ENCODE measurements around the gene ACP7. TPM values are rescaled to one million over a fixed set of nuclear protein-coding genes. Genes with fewer than 3 reads are reported as not detected.
"Not testable (repeated sequence)": the region's sequence is repeated elsewhere in the genome, so short reads cannot be mapped to it uniquely, and the experiment has no call there.

The ACP7 gene
- total RNA-seq, 1 donor from 2014 or later: not detected

- H3K27me3 ChIP-seq (ENCODE audit: insufficient read depth, low read length): peaks cover 22% of the 10 kb centered on the region
Measured at GRCh38 chr19:39087907-39088686, 3.9 kb downstream of the ACP7 start.

GRCh38 chr19:39090016-39090415 is 5.8 kb downstream of the ACP7 start:
- not testable (repeated sequence) for H3K27me3 ChIP-seq (ENCODE audit: insufficient read depth, low read length); DNase-seq (ENCODE audit: low read depth); H3K79me2 ChIP-seq (ENCODE audit: insufficient read depth, low read length); H3K9me3 Mint-ChIP-seq (ENCODE audit: unreplicated experiment); H3K4me3 ChIP-seq (ENCODE audit: insufficient read depth, low read depth, low read length); H3K27ac ChIP-seq (ENCODE audit: low read depth, low read length); H3K27ac Mint-ChIP-seq (ENCODE audit: unreplicated experiment); H3K4me1 Mint-ChIP-seq (ENCODE audit: low read depth, unreplicated experiment); H3K4me3 Mint-ChIP-seq (ENCODE audit: unreplicated experiment); H3K4me1 ChIP-seq (ENCODE audit: insufficient read depth, low read length); H3K4me2 ChIP-seq (ENCODE audit: low read length); H4K20me1 ChIP-seq (ENCODE audit: insufficient read depth, low read length); H3K9ac ChIP-seq (ENCODE audit: low read length); H2AFZ ChIP-seq (ENCODE audit: low read depth, low read length); H3K9me3 ChIP-seq (ENCODE audit: insufficient read depth, low read depth, low read length); H3K36me3 Mint-ChIP-seq (ENCODE audit: low read depth, unreplicated experiment); FAIRE-seq; H3K36me3 ChIP-seq (ENCODE audit: insufficient read depth, low read length)
- H3K27me3 Mint-ChIP-seq (ENCODE audit: low read depth, unreplicated experiment): peaks cover 44% of the 10 kb centered on the region

More at GRCh38 chr19:39087907-39088686, 3.9 kb downstream of the ACP7 start:
- Histone ChIP-seq H3K9ac (ENCODE audit: low read length) (no peak overlapping the region), H3K36me3 (ENCODE audit: insufficient read depth, low read length) (no peaks in the 10 kb centered on the region), H3K9me3 (ENCODE audit: insufficient read depth, low read depth, low read length) (no peaks in the 10 kb centered on the region), H4K20me1 (ENCODE audit: insufficient read depth, low read length) (no peaks in the 10 kb centered on the region), H3K27ac (ENCODE audit: low read depth, low read length) (no peak overlapping the region), H3K79me2 (ENCODE audit: insufficient read depth, low read length) (no peaks in the 10 kb centered on the region), H3K4me1 (ENCODE audit: insufficient read depth, low read length) (no peaks in the 10 kb centered on the region), H3K4me3 (ENCODE audit: insufficient read depth, low read depth, low read length) (no peak overlapping the region), H3K4me2 (ENCODE audit: low read length) (no peak overlapping the region), H2AFZ (ENCODE audit: low read depth, low read length) (no peak overlapping the region)
- no peak overlapping the region for H3K4me3 Mint-ChIP-seq (ENCODE audit: unreplicated experiment)
- no peaks in the 10 kb centered on the region for H3K36me3 Mint-ChIP-seq (ENCODE audit: low read depth, unreplicated experiment)
- no peak for TF ChIP-seq EZH2 (IDR thresholded peaks at IDR 0.05; ENCODE audit: insufficient read depth, low read length)
- TF ChIP-seq, protein P1, sequence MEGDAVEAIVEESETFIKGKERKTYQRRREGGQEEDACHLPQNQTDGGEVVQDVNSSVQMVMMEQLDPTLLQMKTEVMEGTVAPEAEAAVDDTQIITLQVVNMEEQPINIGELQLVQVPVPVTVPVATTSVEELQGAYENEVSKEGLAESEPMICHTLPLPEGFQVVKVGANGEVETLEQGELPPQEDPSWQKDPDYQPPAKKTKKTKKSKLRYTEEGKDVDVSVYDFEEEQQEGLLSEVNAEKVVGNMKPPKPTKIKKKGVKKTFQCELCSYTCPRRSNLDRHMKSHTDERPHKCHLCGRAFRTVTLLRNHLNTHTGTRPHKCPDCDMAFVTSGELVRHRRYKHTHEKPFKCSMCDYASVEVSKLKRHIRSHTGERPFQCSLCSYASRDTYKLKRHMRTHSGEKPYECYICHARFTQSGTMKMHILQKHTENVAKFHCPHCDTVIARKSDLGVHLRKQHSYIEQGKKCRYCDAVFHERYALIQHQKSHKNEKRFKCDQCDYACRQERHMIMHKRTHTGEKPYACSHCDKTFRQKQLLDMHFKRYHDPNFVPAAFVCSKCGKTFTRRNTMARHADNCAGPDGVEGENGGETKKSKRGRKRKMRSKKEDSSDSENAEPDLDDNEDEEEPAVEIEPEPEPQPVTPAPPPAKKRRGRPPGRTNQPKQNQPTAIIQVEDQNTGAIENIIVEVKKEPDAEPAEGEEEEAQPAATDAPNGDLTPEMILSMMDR (IDR thresholded peaks at IDR 0.05; ENCODE audit: insufficient read depth, low read depth, low read length): no peak
- DNase-seq (ENCODE audit: low read depth) (no peak), FAIRE-seq (no peak)
- no peaks in the 10 kb centered on the region for H3K4me1 Mint-ChIP-seq (ENCODE audit: low read depth, unreplicated experiment)
- peaks cover 45% of the 10 kb centered on the region for H3K27me3 Mint-ChIP-seq (ENCODE audit: low read depth, unreplicated experiment)
- H3K9me3 Mint-ChIP-seq (ENCODE audit: unreplicated experiment): no peaks in the 10 kb centered on the region
- no peak overlapping the region for H3K27ac Mint-ChIP-seq (ENCODE audit: unreplicated experiment)

- H3K27me3 Mint-ChIP-seq (ENCODE audit: low read depth, unreplicated experiment): peaks cover 37% of the 10 kb centered on the region
- H3K9me3 Mint-ChIP-seq (ENCODE audit: unreplicated experiment): no peaks in the 10 kb centered on the region
Measured at GRCh38 chr19:39090881-39091280, 6.7 kb downstream of the ACP7 start.

GRCh38 chr19:39095799-39096540 is 11.8 kb downstream of the ACP7 start:
- peaks cover 42% of the 10 kb centered on the region for H3K27me3 Mint-ChIP-seq (ENCODE audit: low read depth, unreplicated experiment)
- not testable (repeated sequence) for H3K27ac Mint-ChIP-seq (ENCODE audit: unreplicated experiment); FAIRE-seq; H2AFZ ChIP-seq (ENCODE audit: low read depth, low read length); H3K4me3 ChIP-seq (ENCODE audit: insufficient read depth, low read depth, low read length); H3K36me3 Mint-ChIP-seq (ENCODE audit: low read depth, unreplicated experiment); H3K4me1 ChIP-seq (ENCODE audit: insufficient read depth, low read length); H4K20me1 ChIP-seq (ENCODE audit: insufficient read depth, low read length); H3K4me1 Mint-ChIP-seq (ENCODE audit: low read depth, unreplicated experiment); H3K9me3 Mint-ChIP-seq (ENCODE audit: unreplicated experiment); H3K4me3 Mint-ChIP-seq (ENCODE audit: unreplicated experiment); H3K4me2 ChIP-seq (ENCODE audit: low read length); H3K36me3 ChIP-seq (ENCODE audit: insufficient read depth, low read length); DNase-seq (ENCODE audit: low read depth); H3K9me3 ChIP-seq (ENCODE audit: insufficient read depth, low read depth, low read length); H3K27ac ChIP-seq (ENCODE audit: low read depth, low read length); H3K9ac ChIP-seq (ENCODE audit: low read length); H3K79me2 ChIP-seq (ENCODE audit: insufficient read depth, low read length); H3K27me3 ChIP-seq (ENCODE audit: insufficient read depth, low read length)

More at GRCh38 chr19:39090881-39091280, 6.7 kb downstream of the ACP7 start:
- H3K4me2 ChIP-seq (ENCODE audit: low read length): no peak overlapping the region
- no peak overlapping the region for H3K27ac ChIP-seq (ENCODE audit: low read depth, low read length)
- H4K20me1 ChIP-seq (ENCODE audit: insufficient read depth, low read length): no peaks in the 10 kb centered on the region
- no peaks in the 10 kb centered on the region for H3K9me3 ChIP-seq (ENCODE audit: insufficient read depth, low read depth, low read length)
- no peaks in the 10 kb centered on the region for H3K36me3 ChIP-seq (ENCODE audit: insufficient read depth, low read length)
- no peak overlapping the region for H3K4me3 Mint-ChIP-seq (ENCODE audit: unreplicated experiment)
- H3K27ac Mint-ChIP-seq (ENCODE audit: unreplicated experiment): no peak overlapping the region
- peaks cover 2% of the 10 kb centered on the region for H3K27me3 ChIP-seq (ENCODE audit: insufficient read depth, low read length)
- no peak for TF ChIP-seq EZH2 (IDR thresholded peaks at IDR 0.05; ENCODE audit: insufficient read depth, low read length)
- TF ChIP-seq, protein P1 (IDR thresholded peaks at IDR 0.05; ENCODE audit: insufficient read depth, low read depth, low read length): no peak
- H3K4me1 Mint-ChIP-seq (ENCODE audit: low read depth, unreplicated experiment): no peaks in the 10 kb centered on the region
- H3K79me2 ChIP-seq (ENCODE audit: insufficient read depth, low read length): no peaks in the 10 kb centered on the region
- H3K9ac ChIP-seq (ENCODE audit: low read length): no peak overlapping the region
- FAIRE-seq: no peak
- no peak overlapping the region for H3K4me3 ChIP-seq (ENCODE audit: insufficient read depth, low read depth, low read length)
- no peak for DNase-seq (ENCODE audit: low read depth)
- H3K36me3 Mint-ChIP-seq (ENCODE audit: low read depth, unreplicated experiment): no peaks in the 10 kb centered on the region
- no peaks in the 10 kb centered on the region for H3K4me1 ChIP-seq (ENCODE audit: insufficient read depth, low read length)
- H2AFZ ChIP-seq (ENCODE audit: low read depth, low read length): no peak overlapping the region
